ENCODE measurements around the gene ADCY10. TPM values are rescaled to one million over a fixed set of nuclear protein-coding genes. Genes with fewer than 3 reads are reported as not detected.

ADCY10 gene
- total and polyA plus RNA-seq, 12 donors, result 0.10 to 0.70 (median 0.17) TPM

DNA sequence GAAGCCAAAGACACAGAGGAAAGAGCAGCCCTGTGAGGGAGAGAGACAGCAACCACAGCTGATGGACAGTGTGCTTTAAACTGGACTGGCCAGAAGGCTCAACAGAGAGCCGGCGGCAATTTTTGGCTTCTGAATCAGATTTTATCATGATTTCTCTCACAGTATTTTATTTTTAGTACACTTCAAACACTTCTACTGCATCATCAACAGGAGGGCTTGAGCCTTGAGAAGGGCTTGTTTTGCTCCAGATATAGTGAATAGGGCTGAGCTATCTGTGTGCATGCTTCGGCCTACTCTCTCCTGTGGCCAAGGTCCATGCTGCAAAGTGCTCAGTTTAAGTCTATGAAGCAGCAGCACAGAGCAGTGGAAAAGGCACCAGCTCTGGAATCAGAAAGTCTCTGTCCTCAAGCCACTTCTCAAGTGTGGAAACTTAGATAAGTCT, 33.3 kb downstream of the ADCY10 start:
- 35 to 52% methylated on average over 3 of the region's 3 CpGs for WGBS, 2 donors
- H3K36me3 ChIP-seq, result no peaks in the 10 kb centered on the region
- no peaks in the 10 kb centered on the region for H3K27me3 ChIP-seq
- ATAC-seq (peak in 5 of 8 donors; percentile 35 to 90 (median 58)), DNase-seq (no peak)
- no peak overlapping the region for H3K4me3 ChIP-seq
- intact Hi-C loops (cut with DNase I), result no loop called here
- H3K9me3 ChIP-seq, result no peaks in the 10 kb centered on the region
- no peak overlapping the region for H3K27ac ChIP-seq
- H3K4me1 ChIP-seq, result peaks cover 0 to 10% (median 0%) of the 10 kb centered on the region in 9 donors
- no peak for TF ChIP-seq CTCF (IDR thresholded peaks at IDR 0.05)

DNA sequence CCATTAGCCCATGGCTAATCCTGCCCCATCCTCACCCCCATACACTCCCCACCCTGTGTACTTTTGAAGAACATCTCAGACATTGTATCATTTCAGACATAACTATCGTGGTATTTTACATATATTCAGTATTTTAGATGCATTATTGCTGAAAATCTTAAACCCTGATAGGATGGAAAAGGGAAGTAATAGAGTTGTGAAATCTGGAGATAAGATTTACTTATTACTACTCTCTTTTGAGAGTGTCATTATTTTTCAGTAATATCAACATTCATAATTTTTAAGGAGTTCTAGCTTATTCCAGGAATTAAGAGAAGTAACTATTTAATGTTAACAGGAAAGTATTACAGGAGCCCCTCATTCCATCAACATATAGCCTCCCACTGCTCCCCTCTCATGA, 34.4 kb downstream of the ADCY10 start:
- Histone ChIP-seq H3K27me3 (no peaks in the 10 kb centered on the region), H3K27ac (no peak overlapping the region), H3K4me3 (no peak overlapping the region), H3K4me1 (peaks cover 0 to 10% (median 0%) of the 10 kb centered on the region in 9 donors), H3K36me3 (no peaks in the 10 kb centered on the region), H3K9me3 (no peaks in the 10 kb centered on the region)
- ATAC-seq, result no peak
- no peak for DNase-seq
- TF ChIP-seq CTCF (IDR thresholded peaks at IDR 0.05), result no peak
- intact Hi-C loops (cut with DNase I), result no loop called here
- WGBS, 2 donors, result 89% methylated on average over 1 of the region's 1 CpG

- ATAC-seq (no peak), DNase-seq (no peak)
- 95 to 97% methylated on average over 7 of the region's 7 CpGs for WGBS, 2 donors
- intact Hi-C loops (cut with DNase I), result no loop called here
- Histone ChIP-seq H3K9me3 (no peaks in the 10 kb centered on the region), H3K4me1 (peaks cover 0 to 10% (median 0%) of the 10 kb centered on the region in 9 donors), H3K36me3 (no peaks in the 10 kb centered on the region), H3K27me3 (no peaks in the 10 kb centered on the region), H3K27ac (no peak overlapping the region), H3K4me3 (no peak overlapping the region)
- no peak for TF ChIP-seq CTCF (IDR thresholded peaks at IDR 0.05)
Measured at GRCh38 chr1:167878372-167879160, 35.4 kb downstream of the ADCY10 start.

GRCh38 chr1:167876597-167877175, 37.2 kb downstream of the ADCY10 start:
- H3K4me1 ChIP-seq, result peaks cover 0 to 10% (median 0%) of the 10 kb centered on the region in 9 donors
- H3K27ac ChIP-seq, result no peak overlapping the region
- no peak for DNase-seq
- no peaks in the 10 kb centered on the region for H3K9me3 ChIP-seq
- H3K27me3 ChIP-seq, result no peaks in the 10 kb centered on the region
- H3K4me3 ChIP-seq, result no peak overlapping the region
- intact Hi-C loops (cut with DNase I), result no loop called here
- no peak for TF ChIP-seq CTCF (IDR thresholded peaks at IDR 0.05)
- no peak for ATAC-seq
- WGBS, 2 donors, result 95 to 98% methylated on average over 3 of the region's 3 CpGs
- no peaks in the 10 kb centered on the region for H3K36me3 ChIP-seq

All from heart right ventricle (tissue), 16 donors.